CD4-positive, alpha-beta T cell treated with Interleukin-10 for 1 hour (primary cell): ENCODE data around the gene CEP41.
A peak's percentile ranks its signal among the peaks of the same experiment; 100 is the strongest.

Experiments
- DNase-seq: peaks from one replicate; pipeline ENCODE4 v3.0.0-alpha.2; 2020

The CEP41 gene, protein sequence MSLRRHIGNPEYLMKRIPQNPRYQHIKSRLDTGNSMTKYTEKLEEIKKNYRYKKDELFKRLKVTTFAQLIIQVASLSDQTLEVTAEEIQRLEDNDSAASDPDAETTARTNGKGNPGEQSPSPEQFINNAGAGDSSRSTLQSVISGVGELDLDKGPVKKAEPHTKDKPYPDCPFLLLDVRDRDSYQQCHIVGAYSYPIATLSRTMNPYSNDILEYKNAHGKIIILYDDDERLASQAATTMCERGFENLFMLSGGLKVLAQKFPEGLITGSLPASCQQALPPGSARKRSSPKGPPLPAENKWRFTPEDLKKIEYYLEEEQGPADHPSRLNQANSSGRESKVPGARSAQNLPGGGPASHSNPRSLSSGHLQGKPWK

GRCh38 chr7:130440527-130441365 lies at the start of gene CEP41:
TSS of gene CEP41 (minus strand) at chr7:130441016. CDS start at chr7:130440966, 50 bp downstream.
- peak; percentile 93 for DNase-seq

DNA sequence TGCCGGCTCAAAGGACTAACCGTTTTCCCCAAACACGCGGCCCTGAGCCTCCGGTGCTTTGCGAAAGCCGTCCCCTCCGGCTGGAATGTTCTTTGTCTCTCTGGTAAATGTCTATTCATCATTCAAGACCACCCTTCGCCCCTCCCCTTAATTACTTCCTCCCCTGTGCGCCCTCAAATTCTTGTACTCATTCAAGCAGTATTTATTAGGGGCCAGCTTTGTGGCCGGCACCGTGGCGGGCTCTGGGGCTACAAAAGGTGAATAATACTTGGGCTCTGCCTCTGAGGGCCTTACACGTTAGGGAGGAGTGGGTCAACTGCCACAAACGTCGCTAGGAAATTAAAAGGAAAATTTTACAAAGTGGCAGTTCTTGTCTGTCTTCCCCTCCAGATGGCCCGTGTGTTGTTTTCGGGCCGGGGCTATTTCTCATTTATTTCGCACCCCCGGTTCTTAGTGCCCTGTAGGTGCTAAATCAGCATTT lies 49.5 kb upstream of the CEP41 start:
- no peak for DNase-seq

DNA sequence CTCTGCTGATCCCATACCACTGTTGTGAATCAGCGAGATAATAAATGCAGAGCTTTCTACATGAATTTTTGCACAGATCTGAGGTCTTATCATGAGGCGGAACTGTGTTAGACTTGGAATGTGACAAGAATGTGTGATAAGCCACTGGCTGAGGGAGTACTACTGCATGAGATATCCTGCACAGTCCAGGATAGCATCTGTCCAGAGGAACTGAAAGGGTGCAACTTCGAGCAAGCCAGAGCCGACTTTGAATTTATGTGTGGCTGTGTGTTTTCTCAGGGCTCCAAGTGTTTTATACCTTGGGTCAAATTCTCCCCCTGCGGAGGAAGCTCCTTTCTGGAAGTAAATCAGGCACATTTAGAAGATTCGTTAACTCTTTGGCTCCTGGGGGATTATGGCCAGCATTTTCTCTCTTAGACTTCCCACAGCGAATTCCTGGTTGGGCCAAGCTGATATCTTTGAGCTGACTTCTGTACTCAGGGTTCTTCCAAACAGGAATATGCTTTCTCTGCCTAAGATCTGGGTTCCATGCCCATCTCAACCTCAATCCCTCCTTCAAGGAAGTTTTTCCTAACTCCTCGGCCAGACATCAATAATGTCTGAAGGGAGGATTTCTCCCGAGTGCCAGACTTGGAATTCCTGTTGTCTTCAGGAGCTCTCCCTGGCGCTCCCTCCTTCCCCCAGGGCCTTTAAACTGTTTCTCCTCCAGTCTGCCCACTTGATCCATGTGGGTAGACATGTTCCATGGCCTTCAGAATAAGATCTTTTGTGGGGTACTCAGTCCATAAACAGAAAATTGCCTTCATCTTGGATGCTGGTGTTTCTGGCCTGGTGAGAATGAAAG lies 48.5 kb upstream of the CEP41 start:
- DNase-seq: no peak

DNA sequence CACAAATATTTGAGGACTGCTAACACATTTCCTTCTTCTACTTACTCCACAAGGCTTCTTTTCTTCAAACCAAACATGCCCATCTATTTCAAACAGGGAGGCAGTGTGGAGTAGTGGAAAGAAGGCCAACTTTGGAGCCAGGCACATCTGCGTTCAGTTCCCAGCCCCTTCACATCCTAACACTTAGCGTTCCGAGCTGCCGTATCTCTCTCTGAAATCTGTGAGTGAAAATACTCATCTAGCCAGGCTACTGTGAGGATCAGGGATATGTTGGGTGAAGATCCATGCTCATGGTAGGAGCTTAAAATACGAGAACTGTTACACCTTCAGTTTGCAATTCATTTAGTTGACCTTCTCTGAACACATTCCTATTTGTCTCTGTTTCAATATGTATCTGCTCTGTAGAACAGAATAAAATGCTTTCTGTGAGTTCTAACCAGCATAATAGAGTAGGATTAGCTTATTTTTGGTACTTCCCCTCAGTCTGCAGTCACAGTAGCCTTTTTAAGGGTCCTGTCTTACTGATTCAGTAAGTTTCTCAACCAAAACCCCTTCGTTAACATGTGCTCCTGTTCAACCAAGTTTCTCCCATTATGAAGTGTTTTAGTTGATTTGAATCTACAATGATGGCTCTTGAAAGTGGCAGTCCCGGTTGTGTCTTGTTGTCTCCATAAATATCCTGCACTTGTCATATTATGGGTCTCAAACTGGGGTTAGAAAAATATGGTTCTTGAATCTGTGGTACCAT lies 47.8 kb upstream of the CEP41 start:
- DNase-seq: no peak

- no peak for DNase-seq
These were observed 46.2 kb upstream of the CEP41 start for GRCh38 chr7:130486954-130487436.

- peak; percentile 67 for DNase-seq
These were observed 45.5 kb upstream of the CEP41 start for GRCh38 chr7:130486114-130486953.

- no peak for DNase-seq
These were observed 44.9 kb upstream of the CEP41 start for GRCh38 chr7:130485734-130486113.

DNA sequence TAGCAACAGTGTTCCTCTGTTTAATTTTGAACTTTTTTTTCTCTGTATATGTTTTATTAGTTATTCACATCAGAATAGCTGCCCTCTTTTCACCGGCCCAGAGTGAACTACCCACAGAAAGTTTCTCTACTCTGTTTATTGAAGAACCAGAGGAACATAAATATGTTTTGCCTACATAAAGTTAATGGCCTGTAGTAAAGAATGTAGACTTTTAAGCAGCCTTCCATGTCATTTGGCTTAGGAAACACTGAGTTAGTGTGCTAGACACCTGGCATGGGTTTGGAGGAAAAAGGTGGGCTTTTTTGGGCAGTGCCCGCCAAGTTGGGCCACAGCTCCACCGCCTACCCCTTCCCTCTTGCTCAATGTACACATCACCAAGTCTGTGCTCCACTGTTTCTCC lies 42.2 kb upstream of the CEP41 start:
- DNase-seq: no peak

DNA sequence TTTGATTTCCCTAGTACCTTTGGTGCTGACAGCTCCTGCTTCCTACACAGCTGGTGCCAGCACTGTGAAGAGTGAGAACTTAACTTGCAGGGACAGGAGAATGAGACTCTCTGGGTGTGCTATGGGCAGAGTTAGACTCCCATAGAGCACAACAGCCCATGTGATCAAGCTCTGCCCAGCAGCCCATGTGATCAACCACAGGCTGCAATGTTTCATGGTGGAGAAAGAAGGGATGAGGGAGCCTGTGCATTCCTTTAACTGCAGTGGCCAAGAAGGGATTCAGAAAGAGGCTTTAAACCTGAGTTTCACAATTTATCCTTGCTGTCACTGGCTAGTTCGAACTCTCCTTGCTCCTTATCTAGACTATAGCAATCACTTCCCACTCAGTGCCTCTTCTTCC lies 41.1 kb upstream of the CEP41 start:
- no peak for DNase-seq

- DNase-seq: no peak
These were observed 39.0 kb upstream of the CEP41 start for GRCh38 chr7:130479716-130480400.

DNA sequence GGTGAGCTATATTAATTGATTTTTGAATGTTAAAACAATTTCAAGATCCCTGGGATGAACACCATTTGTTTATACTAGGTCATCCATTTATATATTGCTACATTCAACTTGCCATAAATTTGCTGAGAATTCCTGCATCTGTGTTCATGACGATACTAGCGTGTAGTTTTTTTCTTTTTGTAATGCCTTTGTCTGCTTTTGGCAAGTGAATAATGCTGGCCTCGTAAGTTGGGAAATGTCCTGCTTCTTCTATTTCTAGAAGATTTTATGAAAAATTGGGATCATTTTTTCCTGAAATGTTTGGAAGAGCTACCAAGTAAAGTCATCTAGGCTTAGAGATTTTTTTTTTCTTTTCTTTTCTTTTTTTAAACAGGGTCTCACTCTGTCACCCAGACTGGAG lies 38.2 kb upstream of the CEP41 start:
- DNase-seq: no peak

GRCh38 chr7:130476297-130477150 lies 35.7 kb upstream of the CEP41 start:
- DNase-seq: no peak

DNA sequence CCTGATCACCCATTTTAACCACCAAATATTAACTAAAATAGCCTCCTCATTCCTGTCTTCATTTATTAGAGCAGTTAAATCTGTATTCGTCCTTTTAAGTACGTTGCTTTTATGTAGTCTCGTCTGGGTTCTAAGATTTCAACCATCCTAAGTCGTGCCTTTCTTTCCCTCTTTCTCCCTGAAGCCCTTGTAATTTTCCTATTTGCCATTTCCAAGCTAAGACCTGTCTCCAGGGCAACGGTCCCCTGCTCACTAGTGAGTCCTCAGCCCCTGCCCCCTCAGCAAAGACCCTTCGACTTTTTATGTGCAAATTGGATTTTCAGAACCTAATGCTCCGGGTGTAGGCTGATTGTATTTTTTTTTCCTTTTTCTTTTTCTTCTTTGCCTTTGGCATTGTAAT lies 35.0 kb upstream of the CEP41 start:
- no peak for DNase-seq

DNA sequence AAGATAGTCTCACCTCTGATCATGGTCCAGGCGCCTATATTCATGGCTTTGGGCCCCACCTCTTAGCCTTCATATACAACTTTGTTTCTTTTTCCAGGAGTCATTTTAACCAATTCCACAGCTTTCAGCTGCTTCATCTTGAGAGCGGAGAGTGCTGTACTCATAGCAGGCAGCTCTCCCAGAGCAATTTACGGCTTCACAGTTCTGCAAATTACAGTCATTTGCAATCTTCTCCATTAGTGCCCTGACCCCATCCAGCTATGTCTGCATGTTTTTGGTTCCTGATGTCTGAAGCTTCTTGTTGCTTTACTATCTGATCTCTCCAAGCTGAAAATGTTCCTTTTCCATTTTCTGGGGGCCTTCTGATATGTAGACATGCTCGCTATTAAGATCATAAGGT lies 33.1 kb upstream of the CEP41 start:
- no peak for DNase-seq

- DNase-seq: no peak
These were observed 32.5 kb upstream of the CEP41 start for GRCh38 chr7:130473289-130473688.

- no peak for DNase-seq
These were observed 31.2 kb upstream of the CEP41 start for GRCh38 chr7:130471974-130472373.

GRCh38 chr7:130468612-130469011 lies 27.8 kb upstream of the CEP41 start:
- DNase-seq: no peak

DNA sequence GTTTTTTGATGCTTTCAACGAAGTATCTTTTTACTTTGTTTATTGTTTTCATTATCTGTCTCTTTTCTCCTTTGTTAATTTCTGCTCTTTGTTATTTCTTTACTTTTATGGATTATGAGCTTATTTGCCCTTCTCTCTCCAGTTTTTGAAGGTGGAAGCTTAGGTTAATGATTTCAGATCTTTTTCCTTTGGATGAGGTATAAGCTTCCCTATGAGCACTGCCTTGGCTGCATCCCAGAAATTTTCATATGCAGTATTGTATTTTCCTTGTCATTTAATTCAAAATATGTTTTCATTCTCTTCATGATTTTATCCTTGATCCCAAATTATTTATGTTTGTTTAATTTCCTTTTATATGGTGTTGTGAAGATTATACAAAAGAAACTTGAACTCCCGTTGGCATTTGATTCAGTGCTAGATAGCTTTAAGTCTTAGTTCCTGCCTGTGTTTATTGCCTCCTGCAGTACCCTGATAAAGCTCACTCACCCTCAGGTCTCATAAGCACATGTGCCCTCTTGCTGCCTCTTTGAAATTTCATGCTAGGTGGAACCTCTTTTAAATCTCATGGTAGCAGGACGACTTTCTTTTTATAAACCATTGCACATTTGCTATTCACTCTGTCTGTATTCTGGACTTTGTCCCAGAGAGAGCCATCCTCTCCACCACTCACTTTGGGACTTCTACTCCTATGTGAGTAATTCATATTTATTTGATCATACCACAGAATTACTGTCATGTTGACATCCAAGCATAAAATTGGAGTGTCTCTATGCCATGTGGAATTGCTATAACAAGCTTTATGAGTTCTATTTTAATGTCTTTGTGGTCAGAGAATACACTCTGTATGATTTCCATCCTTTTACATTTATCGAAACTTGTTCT lies 23.0 kb upstream of the CEP41 start:
- DNase-seq: no peak

- no peak for DNase-seq
These were observed 20.5 kb upstream of the CEP41 start for GRCh38 chr7:130461272-130461671.
